GM21515 (cell line): ENCODE measurements around the gene SLC45A2.
A peak's percentile ranks its signal among the peaks of the same experiment; 100 is the strongest.
"Not testable (repeated sequence)": the region's sequence is repeated elsewhere in the genome, so short reads cannot be mapped to it uniquely, and the experiment has no call there.

Experiments used
- ATAC-seq: cut with Tn5 transposase; IDR thresholded peaks from one replicate; pipeline ENCODE4 v1.9.1; 2021; ENCODE audit not compliant: unreplicated experiment

Gene SLC45A2

GRCh38 chr5:33984671-33985124, at the start of gene SLC45A2:
Gene SLC45A2, minus strand, starts transcription at chr5:33984693. Its CDS starts 110 bp downstream, at chr5:33984583.
- no peak for ATAC-seq

- ATAC-seq = no peak
These were observed 47.5 kb upstream of the SLC45A2 start for GRCh38 chr5:34031966-34032365.

DNA sequence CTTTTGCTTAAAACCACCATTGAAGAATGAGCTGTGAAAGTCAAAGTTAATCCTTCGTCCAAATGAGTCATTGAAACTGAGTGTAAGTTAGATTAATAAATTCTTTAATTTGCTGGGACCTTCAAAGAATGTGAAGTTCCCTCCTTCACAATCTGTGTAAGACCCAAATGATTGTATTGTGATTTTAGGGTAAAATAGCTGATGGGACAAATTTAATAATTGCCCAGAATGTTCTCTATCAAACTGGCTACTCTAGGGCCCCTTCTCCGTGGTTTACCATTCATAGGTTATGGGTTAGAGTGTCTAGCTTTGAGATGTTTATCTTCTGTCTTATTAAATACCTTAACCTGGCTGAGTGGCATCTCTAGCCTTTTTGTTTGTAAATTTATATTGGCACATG, 46.6 kb upstream of the SLC45A2 start:
- no peak for ATAC-seq

DNA sequence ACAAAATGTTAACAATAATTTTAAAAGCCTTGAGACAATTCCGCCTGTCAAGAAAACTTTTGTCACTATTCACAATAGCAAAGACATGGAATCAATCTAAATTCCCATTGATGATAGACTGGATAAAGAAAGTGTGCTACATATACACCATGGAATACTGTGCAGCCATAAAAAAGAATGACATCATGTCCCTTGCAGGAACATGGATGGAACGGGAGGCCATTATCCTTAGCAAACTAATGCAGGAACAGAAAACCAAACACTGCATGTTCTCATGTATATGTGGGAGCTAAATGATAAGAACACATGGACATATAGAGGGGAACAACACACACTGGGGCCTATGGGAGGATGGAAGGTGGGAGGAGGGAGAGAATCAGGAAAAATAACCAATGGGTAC, 46.1 kb upstream of the SLC45A2 start:
- ATAC-seq = not testable (repeated sequence)

DNA sequence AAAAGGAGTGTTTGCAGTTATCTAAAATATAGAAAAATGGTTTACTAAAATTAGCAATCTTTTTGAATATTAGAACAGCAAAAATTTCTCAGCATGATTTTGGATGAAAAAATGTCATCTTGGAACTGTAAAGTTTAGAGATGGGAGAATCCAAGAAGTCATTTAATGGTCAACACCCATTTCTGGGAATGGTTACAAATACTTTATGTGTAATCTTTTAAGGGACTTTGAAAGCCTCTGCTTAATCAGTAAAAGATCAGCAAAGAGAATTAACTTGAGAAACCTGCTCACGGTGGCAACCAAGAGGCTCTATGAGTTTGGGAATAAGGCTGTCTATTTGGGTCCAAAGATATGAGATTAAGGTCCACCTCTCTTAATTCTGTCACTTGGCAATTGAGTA, 45.6 kb upstream of the SLC45A2 start:
- ATAC-seq = no peak

DNA sequence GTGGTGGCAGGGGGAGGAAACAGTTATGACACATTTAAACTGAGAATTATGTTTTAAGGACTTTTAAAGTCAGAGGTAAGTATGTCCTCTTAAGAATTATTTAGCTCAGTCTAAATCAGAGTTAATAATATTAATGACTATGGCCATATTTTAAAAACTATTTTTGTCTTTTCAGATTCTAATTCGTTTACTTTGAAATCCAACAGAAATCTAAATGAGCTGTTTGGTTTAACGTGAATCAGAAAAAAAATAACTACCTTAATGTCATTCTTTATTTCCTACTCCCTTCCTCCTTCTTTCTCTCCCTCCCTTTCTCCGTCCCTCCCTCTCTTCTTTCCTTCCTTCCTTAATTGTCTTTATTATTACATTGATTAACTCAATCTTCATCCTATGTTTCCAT, 43.9 kb upstream of the SLC45A2 start:
- no peak for ATAC-seq

- ATAC-seq = no peak
These were observed 41.7 kb upstream of the SLC45A2 start for GRCh38 chr5:34026089-34026761.

DNA sequence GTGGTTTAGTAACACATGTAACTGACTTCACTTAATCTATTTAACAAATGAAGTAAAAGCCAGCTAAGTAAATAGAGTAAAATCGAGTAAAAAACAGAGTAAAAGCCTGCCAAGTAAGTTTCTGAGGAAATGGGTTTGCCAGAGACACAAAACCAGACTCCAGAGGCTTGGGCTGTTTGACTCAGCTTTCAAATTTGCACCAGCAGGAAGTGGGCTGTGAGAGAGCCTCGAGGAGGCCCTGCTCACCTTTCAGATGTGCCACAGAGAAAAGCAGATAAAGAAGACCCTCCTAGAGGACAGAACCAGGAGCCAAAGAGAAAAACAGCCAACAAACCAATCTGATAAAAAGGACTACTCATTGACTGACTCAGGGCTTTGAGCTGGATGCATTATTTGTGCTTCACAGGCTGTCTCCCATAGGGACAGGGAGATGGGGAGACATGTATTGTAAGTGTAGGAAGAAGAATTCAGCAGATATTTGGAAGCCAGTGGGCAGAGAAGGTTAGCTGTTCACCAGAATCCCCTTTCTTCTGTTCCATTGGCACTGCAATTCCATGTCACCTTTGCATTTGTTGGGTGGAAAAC, 37.7 kb upstream of the SLC45A2 start:
- ATAC-seq = peak; percentile 88

DNA sequence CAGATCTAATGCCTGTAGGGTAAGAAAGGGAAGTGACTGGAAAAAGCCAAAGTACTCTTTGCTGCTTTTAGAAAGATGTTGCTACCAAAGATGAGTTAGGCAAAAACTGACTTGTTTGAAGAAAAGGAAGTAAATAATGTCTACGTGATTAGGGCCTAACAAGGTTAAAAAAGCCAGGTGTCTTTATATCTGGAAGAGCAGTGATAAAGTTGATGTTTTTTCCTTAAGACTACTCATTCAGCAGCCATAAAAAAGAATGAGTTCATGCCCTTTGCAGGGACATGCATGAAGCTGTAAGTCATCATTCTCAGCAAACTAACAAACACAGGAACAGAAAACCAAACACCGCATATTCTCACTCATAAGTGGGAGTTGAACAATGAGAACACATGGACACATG, 36.8 kb upstream of the SLC45A2 start:
- ATAC-seq = no peak

GRCh38 chr5:34020726-34021125, 36.2 kb upstream of the SLC45A2 start:
- ATAC-seq = no peak

GRCh38 chr5:34017254-34017653, 32.8 kb upstream of the SLC45A2 start:
- no peak for ATAC-seq

DNA sequence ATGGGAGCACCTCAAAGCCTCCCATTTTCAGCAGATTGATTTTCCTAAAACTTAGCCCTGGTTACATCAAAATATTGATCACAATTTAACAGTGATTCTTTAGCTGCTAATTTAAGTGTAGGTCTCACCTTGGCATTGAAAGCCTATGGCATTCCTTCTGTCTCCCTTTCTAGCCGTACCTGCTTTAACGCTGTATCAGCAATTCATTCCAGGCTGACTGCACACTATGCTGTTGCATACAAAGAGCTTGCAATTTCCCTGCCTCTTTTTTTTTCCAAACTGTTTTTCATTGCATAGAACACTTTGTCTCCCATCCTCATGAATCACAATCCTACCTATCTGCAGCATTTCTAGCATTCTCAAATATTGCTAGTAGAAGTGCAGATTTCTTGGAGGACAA, 32.3 kb upstream of the SLC45A2 start:
- no peak for ATAC-seq

DNA sequence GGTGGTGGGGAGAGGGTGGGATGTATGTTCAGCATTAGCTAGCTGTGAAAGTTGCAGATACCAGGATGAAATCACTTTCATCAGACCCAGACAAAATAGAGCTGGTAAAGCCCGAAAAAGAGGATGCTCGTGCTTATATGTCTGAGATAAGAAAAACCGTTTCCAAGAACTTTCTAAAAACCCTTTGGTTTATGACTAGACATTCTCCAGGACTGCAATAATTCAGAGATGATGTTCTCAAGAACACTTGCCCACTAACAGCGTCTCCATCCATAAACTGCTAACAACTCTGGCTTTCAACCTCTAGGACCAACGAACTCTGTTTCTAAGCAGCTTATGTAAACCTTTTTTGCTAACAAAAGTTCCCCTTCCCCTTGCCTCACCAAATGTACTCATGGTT, 31.7 kb upstream of the SLC45A2 start:
- ATAC-seq = no peak

DNA sequence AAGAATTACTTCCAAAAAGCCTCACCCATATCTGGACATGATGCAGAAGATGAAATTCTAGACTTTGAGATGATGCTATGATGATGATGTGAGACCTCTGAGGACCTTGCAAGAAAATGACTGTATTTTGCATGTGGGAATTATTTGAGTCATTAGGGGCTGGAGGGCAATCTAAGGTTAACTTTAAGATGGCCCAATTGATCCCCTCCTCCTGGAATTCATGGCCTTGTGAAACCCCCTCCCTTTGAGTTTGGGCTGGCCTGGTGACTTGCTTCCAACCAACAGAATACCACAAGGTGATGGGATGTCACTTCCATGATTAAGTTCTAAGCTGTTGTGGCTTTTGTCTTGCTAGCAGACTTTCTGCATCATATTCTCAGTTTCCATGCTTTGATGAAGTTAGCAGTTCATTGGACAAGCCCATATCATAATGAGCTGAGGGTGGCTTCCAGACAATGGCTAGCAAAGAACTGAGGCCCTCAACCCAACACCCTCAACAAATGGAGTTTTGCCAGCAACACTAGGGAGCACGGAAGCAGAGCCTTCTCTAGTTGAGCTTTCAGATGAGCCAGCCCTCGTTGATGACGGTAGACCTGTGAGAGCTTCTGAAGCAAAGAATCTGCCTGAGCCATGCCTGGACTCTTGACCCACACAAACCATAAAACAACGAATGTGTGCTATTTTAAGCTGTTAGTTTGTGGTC, 30.8 kb upstream of the SLC45A2 start:
- ATAC-seq = no peak

GRCh38 chr5:34014626-34015025, 30.1 kb upstream of the SLC45A2 start:
- ATAC-seq = no peak

- no peak for ATAC-seq
These were observed 29.1 kb upstream of the SLC45A2 start for GRCh38 chr5:34013547-34013946.

GRCh38 chr5:34012791-34013190, 28.3 kb upstream of the SLC45A2 start:
- ATAC-seq = no peak

GRCh38 chr5:34011536-34011935, 27.0 kb upstream of the SLC45A2 start:
- no peak for ATAC-seq

- ATAC-seq = not testable (repeated sequence)
These were observed 25.7 kb upstream of the SLC45A2 start for GRCh38 chr5:34010146-34010545.

- ATAC-seq = no peak
These were observed 25.1 kb upstream of the SLC45A2 start for GRCh38 chr5:34009610-34010009.

DNA sequence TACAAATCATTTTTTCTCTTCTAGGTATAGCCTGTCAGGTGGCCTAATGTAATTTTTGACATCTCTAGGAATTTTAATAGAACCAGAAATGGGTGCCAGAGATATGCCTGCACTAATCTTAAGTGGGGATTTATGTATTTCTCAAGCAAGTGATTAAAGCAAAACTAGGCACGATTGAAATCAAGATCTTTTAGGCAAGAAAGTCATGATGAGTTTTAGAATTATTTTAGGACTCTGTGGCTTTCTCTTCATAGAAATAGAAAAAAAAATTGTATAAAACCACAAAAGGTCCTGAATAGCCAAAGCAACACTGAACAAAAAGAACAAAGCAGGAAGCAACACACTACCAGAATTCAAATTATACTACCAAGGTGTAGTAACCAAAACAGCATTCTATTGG, 24.3 kb upstream of the SLC45A2 start:
- ATAC-seq = no peak
